Choroid plexus epithelial cell (primary cell): Measurements from ENCODE around the gene DCAF7.
A peak's percentile ranks its signal among the peaks of the same experiment; 100 is the strongest.

ENCODE experiments used
- DNase-seq: peaks from one replicate; pipeline ENCODE4 v3.0.0-alpha.2; 2010; ENCODE audit warnings: low read depth
- H3K4me3 ChIP-seq: 2 replicates; pipeline ENCODE4 v1.5.1; 2011; ENCODE audit warnings: low read depth, mild to moderate bottlenecking, control low read depth, low read length, moderate library complexity
- TF ChIP-seq, protein P1 (sequence below): conservative IDR thresholded peaks from 2 replicates; pipeline ENCODE4 v1.5.1; 2011; ENCODE audit warnings: low read depth, mild to moderate bottlenecking, control low read depth, inconsistent platforms, low read length, moderate library complexity

Gene DCAF7

DNA sequence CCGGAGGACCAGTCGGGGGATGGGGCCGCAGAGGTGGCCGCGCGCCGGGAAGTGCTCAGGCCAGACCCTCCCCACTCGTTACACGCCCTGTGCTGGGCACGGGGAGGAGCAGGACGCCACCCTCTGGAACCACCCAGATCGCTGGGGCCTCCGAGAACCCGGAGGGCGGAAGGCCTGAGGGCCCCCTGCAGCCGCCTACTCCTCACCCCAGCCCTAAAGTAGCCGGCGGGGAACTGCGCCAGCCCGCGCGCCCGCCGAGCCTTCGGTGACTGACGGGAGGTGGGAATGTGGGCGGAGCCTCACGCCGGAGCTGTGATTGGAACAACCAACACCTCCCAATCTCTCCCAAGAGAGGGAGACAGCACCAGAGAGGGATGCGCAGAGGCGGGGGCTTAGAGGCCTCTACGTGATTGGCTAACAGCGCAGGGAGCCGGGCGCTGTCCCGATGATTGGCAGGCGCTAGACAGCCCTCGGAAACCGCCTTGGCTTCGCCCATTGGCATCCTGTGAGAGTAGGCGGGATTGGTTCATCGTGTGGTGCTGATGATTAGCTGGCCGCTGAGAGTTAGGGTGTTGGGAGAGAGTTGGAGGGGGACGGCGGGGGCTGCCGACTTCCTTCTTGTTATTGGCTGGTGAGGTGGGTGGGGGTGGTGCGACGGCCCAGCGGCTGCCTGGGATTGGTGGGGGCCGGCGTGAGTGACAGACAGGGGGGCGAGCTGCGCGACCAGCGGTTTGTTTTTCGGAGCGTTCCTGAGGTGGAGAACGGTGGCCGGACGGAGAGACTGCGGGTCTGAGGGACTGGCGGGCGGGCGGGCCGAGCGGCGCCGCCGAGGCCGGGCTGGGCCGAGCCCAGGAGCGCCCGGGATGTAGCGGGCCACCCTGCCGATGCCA lies 71.7 kb downstream of the DCAF7 start, which contains the start of gene MAP3K3:
Gene MAP3K3, plus strand, starts transcription at position 734 of the 890 bp plus-strand sequence. CDS start 343 bp downstream, outside the sequence.
- TF ChIP-seq, protein P1, sequence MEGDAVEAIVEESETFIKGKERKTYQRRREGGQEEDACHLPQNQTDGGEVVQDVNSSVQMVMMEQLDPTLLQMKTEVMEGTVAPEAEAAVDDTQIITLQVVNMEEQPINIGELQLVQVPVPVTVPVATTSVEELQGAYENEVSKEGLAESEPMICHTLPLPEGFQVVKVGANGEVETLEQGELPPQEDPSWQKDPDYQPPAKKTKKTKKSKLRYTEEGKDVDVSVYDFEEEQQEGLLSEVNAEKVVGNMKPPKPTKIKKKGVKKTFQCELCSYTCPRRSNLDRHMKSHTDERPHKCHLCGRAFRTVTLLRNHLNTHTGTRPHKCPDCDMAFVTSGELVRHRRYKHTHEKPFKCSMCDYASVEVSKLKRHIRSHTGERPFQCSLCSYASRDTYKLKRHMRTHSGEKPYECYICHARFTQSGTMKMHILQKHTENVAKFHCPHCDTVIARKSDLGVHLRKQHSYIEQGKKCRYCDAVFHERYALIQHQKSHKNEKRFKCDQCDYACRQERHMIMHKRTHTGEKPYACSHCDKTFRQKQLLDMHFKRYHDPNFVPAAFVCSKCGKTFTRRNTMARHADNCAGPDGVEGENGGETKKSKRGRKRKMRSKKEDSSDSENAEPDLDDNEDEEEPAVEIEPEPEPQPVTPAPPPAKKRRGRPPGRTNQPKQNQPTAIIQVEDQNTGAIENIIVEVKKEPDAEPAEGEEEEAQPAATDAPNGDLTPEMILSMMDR = peak; percentile 18
- peak within 1 kb of the TSS; percentile 79 for H3K4me3 ChIP-seq

DNA sequence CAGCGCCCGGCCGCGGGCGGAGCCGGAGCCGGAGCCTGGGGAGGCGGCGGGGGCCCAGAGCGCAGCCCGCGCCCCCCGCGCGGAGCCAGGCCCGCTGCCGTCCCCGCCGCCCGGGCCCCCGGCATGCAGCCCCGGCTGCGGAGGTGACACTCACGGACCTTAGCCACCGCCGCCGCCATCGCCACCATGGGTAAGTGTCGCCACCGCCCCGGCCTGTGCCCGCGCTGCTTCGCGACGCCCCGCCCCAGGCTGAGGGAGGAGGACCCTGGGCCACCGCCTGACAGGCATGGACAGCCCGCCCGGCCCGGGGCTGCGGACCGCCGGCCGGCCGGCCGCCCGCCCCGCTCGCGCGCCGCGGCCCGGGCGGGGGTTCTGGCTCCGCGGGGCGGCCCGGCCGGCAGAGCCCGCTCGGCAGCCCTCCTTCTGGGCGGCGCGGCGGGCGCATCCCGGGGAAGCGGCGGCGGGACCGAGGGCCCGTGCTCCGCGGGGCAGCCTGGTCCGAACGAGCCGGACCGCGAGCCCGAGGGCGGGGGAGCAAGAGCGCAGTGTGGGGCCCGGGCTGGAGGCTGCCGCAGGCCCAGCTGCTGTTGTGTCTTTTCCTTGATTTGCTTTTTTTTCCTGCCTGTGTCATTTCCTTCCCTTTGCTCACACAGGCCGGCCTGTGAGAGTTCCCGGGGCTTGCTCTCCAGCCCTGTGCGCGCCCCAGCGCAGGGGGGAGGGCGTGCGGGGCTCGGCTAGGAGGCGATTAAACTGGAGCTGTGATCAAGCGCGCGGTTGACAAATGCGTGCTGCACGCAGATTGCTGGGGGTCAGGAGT lies 72.5 kb downstream of the DCAF7 start:
- peak overlapping the region; percentile 78 for H3K4me3 ChIP-seq
- TF ChIP-seq, protein P1 = no peak
- DNase-seq = peak; percentile 57

More for the DNA sequence above, 71.7 kb downstream of the DCAF7 start, which contains the start of gene MAP3K3:
- DNase-seq = peak; percentile 100

DNA sequence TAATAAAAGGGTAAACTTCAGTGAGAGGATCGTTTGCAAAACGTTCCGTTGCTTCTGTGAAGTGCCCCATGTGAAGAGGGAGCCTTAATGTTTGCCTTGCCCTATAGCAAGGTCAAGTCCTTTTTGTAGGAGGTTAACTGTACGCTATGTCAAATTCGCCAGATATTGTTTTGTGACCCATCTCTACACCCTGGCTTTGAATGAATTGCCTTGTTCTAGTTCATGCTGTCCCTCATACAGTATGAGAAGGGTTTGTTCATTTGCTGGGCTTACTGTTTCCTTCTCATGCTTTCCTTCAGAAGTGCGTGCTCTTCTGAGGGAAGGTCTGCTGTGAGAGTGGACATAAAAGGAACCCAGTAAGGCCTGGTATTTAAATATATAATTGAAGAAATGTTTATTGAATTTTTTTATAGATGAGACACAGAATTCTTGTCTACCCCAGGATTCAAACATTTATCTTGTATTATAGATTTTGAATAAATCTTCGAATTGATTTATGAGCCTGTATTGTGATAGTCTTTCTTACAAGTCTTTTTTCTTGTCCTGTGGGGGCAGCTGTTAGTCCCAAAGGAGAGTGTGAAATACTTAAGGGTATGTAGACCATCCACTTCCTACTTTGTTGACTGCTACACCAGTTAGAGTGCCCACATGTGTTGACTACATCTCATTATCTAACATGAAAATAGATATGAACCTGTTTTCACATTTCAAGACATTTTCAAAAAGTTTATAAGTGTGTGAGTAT lies 73.7 kb downstream of the DCAF7 start:
- no peak for DNase-seq
- H3K4me3 ChIP-seq = peak overlapping the region; percentile 78
- TF ChIP-seq, protein P1 = no peak

DNA sequence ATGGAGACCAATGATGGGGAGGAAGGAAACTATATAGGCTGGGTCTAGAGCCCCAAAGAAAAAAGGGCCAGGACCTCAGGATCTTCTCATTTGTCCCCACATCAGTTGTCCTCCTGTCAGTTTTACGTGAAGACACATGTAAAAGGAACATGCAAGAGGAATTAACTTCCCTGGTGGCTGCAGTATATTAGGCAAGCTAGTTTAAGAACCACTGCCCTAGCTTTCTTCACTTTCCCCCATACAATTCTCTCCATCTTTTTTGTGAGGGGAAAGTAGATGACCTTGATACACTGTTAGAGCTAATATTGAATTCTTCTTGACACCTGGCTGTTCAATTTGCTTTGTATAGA lies 74.2 kb downstream of the DCAF7 start:
- H3K4me3 ChIP-seq = no peak overlapping the region
- no peak for DNase-seq
- TF ChIP-seq, protein P1 = no peak

DNA sequence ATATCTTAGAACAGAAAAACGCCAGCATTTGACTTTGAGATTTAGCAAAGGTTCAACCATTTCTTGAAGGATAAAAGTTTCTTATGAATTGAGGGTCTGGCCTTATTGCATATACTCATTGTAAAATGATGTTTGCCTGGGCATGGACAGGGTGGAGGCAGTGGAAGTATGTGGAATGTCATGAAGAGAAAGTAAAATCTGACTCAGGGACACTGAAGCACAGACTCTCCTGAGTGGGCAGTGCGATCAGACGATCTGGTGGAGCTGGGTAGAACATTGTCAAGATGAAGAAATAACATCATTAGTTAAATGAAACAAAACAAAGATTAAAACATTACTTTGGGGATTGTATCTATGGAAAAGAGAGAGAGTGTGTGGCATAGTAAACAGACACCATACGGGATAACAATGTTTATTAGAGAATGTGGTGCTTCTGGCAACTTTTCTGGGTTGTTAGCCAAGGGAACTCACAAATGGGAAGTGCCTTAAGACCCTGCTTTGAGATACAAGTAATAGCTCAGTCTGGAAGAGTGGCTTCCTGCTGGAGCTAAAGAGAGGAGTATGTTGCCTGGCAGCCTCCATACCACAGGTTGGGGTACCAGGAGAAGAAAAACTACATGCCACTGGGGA lies 76.4 kb downstream of the DCAF7 start:
- H3K4me3 ChIP-seq = no peak overlapping the region
- TF ChIP-seq, protein P1 = no peak
- DNase-seq = peak; percentile 30

DNA sequence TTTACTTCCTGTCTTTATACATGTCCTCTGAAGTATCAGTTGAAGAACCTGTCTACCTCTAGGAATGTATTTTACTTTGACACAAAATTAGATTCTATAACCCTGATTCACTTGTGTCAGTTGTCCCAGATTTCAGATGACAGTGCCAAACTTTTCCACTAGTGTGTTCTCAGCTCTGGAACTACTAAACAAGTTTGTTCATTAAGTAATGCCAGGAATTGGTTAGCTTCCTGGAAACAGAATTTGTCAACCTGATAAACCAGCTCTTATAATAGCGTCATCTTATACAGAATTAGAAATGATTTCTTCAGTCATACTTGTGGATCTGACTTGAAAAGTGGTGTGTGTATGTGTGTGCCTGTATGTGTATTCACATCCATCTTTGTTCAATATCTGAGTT lies 79.3 kb downstream of the DCAF7 start:
- H3K4me3 ChIP-seq = no peak overlapping the region
- no peak for DNase-seq
- TF ChIP-seq, protein P1 = no peak
